GM23338 (cell line): ENCODE results near the gene BICC1.

Source experiments
- CREB1 ChIP-seq: fragments of 250-450 bp; sonication (Bioruptor Pico); IDR thresholded peaks from 2 replicates; pipeline ENCODE4 v1.5.0; 2020; ENCODE audit warnings: low read depth, mild to moderate bottlenecking, moderate library complexity
- CTCF ChIP-seq, 2 experiments: fragments of 200-600 bp in 1 of 2; sonication (generic) in 1 of 2; conservative IDR thresholded peaks; 2 replicates each; pipeline versions ENCODE4 v1.5.1 to v1.6.1; 2016 to 2017; ENCODE audit warnings: antibody characterized with exemption in 2 of 2, low read depth in 2 of 2, mild to moderate bottlenecking in 2 of 2, moderate library complexity in 1 of 2
- ZNF462 ChIP-seq: fragments of 250-450 bp; sonication (Bioruptor Pico); IDR thresholded peaks from 2 replicates; pipeline ENCODE4 v1.5.0; 2020; ENCODE audit warnings: mild to moderate bottlenecking, moderate library complexity

- no peak for TF ChIP-seq CTCF (conservative IDR thresholded peaks at IDR 0.05; ENCODE audit: low read depth in 2 of 2)
- no peak for TF ChIP-seq ZNF462 (CRISPR knock-in tag)
- TF ChIP-seq CREB1 (CRISPR knock-in tag), result no peak
Observed at GRCh38 chr10:58775960-58776567, 263.4 kb downstream of the BICC1 start.
